CD4-positive, alpha-beta T cell treated with Interleukin-6 at 100 ng/mL for 8 hours (primary cell): ENCODE measurements around the gene ELFN1.

ENCODE experiments used
- DNase-seq: peaks from one replicate; pipeline ENCODE4 v3.0.0-alpha.2; 2020; ENCODE audit warnings: mixed read lengths, low spot score

Gene ELFN1

DNA sequence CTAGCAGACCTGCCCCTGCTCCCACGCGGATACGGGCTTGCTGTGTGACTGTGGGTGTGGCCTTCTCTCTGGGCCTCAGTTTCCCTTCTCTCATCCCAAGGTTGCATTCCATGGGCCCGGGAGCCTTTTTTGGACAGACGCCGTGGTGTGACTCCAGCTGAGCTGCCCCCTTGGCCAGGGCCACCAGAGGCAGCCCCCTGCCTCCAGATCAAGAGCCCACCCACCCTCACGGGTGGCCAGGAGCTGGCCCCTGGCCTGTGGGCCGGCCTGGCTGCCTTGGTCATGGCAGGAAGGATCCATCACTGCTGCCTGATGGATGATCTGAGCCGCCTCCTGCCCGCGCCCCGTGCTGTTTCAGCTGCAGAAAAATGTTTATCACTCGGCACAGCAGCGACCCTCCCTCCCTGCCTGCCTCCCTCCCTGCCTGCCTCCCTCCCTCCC is 27.8 kb upstream of the ELFN1 start:
- no peak for DNase-seq

DNA sequence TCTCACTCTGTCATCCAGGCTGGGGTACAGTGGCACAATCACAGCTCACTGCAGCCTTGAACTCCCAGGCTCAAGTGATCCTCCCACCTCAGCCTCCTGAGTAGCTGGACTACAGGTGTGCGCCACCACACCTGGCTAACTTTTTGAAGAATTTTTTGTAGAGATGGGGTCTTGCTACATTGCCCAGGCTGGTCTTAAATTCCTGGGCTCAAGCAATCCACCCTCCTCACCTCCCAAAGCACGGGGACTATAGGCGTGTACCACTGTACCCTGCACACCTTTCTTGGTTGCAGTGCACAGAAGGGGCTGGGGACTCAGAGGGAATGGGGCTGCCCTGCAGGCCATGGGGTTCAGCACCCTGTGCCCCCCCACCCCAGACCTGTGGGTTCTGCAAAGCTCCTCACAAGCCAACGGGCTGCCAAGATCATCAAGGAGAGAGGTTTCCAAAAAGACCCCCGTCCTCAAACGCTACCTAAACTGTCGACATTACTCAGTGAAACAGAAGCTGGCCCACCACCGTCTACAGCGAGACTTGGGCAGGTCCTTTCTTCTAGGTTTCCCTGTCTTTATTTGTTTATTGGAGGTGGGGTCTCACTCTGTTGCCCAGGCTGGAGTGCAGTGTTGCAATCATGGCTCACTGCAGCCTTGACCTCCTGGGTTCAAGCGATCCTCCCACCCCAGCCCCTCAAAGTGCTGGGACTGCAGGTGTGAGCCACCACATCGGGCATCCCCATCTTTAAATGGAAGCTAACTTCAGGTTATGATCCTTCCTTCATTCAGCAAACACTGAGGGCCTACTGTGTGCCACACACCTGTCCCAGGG is 26.6 kb upstream of the ELFN1 start:
- no peak for DNase-seq

DNA sequence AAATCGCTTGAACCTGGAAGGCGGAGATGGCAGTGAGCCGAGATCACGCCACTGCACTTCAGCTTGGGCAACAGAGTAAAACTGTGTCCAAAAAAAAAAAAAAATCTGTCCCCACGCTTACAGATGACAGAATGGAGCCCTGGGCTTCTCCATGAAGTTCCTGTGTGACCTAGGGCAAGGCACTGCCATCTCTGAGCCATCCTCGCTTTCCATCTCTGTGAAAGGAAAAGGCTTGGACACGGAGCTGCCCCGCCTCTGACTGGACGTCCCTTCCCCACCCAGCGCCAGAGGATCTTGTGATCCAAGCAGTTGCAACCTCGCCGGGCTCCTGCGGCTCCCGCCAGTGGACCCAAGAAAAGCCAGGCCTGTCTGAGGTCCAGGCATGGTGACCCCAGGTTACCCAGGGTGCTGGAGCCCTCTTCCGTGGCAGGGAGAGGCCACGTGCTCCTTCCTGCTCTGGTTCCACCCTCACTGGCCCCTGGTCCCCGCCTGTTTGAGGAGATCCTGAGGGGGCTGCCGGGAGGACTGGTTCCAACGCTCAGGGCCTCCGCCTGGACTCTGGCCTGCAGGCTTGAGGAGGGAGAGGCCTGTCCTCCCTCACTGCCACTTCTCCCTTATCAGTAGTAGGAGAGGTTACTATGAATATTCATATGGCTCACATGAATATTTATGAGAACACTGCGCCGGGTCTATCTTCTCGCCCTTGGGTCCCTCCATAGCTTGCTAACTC is 25.6 kb upstream of the ELFN1 start:
- no peak for DNase-seq

DNA sequence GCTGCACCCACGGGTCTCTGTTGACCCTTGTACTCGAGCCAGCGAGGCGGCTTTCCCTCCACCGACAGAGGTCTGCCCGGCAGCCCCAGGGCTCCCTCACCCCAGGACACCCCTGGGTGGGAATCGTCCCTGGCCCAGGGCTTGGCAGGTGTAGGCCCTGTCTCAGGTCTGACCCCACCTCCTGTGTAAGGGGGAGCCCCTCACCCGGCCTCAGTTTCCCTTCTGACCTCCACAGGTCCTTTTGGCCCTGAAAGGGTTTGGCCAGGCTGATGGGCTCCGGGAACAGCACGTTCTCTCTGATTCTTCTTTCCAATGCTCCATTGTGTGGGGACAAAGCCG is 25.0 kb upstream of the ELFN1 start:
- DNase-seq, result no peak

DNA sequence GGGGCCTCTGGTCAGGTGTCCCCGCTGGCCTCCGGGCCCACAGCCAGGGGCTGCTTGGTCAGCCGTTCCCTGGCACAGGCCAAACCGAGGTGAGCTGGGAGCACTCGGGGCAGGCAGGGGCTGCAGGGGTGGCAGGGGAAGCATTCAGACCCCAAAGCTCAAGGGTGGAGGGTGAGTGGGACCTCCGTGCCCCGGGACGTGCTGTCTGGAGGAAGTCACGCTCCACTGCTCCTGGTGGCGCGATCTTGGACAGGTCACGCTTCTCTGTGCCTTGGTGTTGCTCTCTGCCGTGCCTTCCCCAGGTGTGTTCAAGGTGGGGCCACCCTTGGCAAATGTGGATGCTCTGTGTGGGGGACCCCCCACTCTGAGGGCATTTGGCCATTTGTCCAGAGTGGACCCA is 24.6 kb upstream of the ELFN1 start:
- DNase-seq, result no peak

DNA sequence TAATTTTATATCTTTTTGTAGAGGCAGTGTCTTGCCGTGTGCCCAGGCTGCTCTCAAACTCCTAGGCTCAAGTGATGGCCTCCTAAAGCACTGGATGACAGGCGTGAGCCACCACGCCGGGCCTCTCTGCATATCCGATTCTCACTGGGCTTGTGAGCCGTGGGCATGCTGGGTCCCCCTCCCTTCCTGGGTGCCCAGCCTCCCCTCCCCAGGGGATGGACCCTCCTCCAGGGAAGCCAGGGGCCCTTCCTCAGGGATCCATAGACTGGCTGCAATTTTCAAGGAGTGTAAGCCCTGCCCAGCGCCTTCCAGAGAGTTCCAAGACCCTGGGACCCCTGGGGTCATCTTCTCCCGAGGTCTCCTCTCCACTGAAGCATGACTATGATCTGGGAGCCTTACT is 23.7 kb upstream of the ELFN1 start:
- DNase-seq, result no peak

DNA sequence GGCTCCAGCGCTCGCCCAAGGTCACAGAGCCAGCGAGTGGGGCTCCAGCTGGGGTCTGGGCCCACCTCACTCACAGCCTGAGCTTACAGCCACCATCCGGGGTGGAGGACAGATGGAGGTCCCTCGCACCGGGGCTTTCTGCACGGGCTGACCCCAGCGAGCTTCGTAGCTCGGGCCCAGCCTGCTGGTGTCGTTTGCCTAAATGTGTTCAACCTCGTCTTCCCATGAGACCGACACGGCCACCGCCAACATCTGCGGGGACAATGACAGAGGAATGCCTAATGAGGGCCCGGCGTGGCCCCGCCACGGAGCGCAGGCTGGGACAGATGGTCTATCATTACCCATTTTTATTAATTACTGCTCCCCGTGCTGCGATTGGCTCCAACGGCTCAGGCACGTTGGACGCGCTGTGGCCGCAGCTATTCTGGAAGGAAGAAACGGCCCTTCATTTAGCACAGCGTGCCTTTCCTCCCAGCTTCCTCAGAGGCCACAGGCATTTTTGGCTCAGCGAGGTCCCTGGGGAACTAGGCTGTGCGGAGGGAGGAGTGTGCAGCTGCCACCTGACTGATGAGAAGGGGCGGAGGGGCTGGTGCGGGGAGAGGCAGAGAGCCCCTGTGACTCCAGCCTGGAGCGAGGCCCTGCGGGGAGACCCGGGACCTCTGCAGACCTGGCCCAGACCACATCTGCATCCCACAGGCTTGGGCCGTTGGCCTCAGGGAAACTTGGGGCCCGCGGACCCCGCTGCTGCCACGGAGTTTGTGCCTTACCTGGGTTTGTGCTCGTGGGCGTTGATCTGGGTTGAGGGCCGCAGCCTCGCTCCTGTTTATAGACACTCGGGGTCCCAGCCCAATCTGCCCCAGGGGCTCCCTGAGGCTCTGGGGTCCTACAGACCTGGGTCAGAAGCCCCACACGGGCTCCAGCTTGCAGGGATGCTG is 22.9 kb upstream of the ELFN1 start:
- no peak for DNase-seq

DNA sequence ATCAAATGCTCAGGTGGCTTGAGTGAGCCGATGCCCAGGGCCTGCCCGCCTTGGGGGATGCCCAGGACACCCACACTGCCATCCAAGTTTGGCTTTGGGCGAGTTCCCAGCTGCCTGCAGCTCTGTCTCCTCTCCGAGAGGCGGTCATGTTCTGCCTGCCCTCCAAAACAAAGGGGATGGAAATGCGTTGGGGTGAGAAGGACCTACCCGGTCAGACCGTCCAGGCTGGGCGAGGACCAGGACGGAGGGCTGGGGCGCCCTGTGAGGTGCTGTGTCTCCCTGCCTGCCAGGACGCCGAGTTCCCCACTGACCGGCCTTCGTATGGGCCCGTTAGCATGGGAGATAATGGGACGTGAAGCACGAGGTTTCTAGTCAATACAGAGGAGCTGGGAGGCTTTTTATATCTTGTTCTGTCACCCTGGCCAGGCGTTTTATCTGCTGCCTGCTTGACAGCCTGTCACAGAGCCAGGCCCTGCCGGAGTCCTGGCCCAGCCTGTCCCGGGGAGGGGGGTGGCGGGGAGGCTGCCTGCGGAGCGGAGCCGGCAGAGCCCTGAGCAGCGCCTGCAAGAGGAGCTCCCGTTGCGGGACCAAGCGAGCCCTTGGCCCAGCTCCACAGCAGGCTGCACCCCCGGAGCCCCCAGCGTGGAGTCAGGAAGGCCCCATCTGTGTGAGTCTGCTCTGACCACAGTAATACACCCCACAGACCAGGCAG is 22.0 kb upstream of the ELFN1 start:
- DNase-seq, result no peak

DNA sequence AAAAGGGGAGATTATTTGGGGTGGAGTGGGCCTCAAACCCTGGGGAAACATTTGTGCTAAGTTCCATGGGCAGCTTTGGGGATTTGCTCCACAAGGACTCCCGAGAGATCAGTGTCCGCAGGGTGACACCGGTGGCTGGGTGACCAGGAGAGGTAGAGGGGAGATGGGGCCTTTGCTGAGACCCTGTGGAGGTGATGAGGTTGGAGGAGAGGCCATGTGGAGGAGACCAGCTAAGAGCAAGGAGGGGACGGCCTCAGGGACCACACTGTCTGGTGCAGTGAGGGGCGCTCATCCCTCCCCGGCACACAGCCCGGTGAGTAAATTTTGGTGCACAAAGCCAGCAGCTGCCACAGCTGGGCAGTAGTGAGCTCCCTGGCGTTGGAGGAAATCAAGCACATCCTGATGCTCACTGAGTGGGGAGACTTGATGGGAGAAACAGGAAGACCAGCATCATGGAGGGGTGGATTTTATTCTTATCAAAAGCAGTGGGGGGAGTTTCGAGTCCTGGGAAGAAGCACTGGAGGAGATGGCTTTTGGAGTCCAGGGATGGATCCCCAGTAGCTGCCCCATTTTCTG is 20.2 kb upstream of the ELFN1 start:
- DNase-seq, result no peak

DNA sequence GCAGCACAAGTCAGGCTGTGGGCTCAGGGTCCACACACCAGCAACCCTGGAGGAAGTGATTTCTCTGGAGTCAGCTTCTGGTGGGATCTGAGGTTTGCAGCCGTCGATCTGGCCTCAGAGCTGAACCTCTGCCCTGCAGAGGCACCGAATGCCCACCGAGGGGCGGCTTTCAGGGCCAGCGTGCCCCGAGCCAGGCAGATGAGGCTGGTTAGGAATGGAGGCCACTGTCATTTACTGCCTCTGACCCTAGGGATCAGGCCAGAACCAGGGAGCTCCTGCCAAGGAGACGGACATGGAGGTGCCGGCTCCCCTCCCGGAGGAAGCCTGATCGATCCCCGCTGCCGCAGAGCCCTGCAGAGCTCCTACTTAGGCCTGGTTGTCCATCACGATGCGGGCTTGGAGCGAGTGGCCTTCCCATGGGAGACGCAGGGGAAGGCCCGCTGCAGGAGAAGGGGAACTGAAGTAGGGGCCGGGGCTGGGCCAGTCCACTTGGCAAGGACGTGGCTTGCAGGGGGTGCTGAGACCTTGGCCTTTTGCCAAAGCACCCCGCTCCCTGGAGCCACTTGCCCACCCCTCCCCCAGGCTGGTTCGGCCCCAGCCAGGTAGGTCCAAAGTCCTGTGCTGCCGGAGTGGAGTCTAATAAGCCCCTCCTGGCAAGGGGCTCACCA is 19.6 kb upstream of the ELFN1 start:
- DNase-seq, result no peak

DNA sequence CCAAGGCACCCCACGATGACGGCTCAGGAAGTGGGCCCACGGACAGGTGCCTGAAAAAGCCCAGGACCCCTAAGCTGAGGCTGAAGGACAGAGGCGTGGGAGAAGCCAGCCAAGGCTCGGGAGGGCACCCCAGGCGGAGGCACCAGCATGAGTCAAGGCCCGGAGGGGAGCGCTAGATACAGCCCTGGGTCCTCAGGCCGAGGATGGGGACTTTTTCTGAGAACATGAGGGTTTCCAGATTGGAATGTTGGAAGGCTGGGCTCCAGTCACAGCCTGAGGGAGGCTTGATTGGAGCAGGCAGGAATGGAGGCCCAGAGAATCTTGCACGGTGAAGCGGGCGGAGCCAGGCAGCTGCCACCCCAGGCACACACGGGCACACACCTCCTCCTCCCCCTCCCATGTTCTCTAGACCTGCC is 19.0 kb upstream of the ELFN1 start:
- no peak for DNase-seq

DNA sequence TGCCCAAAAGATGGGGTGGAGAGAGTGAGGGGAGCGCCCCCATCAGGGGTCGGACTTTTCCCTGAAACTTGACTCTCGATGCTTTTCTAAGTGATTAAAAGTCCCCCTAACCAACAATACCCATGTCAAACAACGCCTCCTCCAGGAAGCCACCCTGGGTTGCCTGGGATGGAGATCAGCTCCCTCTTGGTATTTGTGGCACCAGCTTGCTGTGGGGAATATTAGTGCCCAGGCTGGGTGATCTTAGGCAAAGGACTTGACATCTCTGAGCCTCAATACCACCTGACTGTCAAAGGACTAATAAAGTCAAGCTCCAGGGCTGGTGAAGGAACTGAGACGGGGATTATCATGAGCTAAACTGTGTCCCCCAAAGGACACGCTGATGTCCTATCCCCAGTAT is 18.2 kb upstream of the ELFN1 start:
- DNase-seq, result no peak

DNA sequence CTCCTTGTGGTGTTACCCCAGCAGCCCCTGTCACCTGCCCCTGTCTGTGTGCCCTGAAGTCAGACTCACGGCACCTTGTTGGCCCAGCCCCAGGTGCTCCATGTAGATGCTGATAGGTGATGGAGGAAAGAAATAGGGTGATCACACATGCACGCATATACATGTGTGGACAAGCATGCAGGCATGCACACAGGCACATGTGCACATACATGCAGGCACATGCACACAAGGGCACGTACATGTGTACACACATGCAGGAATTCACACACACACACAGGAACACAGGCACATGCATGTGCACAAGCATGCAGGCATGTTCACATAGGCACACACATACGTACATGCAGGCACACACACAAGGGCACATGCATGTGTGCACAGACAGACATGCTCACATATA is 16.6 kb upstream of the ELFN1 start:
- no peak for DNase-seq

DNA sequence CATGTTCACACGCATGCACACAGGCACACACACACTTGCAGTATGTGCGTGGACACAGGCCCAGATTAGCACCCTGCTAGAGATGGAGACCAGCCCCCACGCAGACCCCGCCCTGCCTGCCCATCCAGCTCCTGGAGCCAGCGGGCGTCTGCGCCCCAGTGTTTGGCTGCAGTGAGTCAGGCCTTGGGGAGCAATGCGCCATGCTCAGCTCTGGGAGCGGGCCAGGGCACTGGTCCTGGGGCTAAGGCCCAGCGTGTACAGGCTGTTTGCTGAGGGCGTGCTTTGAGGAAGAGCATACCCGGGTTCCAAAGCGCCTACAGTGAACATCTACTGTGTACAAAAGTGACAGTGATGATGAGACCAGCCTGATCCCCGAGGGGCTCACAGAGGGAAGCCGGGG is 16.0 kb upstream of the ELFN1 start:
- DNase-seq, result no peak

DNA sequence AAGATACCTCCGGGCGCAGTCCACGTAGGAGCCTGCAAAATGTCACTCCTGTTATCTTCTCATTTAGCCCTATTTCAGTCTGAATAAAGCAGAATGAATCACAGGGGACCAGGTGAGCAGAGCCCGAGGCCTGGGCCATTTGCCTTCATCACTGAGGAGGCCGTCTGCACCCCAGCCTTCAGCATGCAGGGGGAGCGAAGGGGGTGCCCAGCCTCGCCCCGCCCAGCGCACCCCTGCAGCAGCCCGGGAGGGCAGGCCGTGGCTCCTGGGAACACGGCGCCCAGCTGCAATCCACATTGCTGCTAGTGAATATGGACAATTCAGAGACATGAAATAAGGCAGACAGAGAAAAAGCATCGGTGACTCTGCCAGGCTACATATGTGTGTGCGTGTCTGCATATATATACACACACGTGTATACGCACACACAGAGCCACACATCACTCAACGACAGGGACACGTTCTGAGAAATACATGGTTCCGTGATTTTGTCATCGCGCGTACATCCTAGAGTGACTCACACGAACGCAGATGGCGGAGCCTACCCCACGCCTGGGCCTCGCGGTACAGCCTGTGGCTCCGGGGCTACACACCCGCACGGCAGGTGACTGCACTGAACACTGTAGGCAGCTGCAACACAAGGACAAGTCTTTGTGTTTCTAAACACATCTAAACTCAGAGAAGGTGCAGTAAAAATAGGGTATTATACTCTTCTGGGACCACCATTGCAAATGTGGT is 15.2 kb upstream of the ELFN1 start:
- no peak for DNase-seq

DNA sequence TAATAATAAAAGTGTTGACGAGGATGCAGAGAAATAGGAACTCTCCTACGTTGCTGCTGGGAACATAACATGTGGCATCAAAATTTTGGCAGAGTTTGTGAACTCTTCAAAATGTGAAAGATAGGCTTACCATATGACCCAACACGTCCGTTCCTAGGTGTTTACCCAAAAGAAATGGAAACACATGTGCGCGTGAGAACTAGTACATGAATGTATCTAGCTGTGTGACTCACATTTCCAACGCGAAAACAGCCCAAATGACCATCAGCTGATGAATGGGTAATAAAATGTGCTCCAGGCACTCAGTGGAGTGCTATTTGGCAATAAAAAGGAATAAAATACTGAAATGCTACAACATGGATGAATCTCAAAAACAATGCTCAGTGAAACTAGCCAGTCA is 10.4 kb upstream of the ELFN1 start:
- DNase-seq, result no peak

DNA sequence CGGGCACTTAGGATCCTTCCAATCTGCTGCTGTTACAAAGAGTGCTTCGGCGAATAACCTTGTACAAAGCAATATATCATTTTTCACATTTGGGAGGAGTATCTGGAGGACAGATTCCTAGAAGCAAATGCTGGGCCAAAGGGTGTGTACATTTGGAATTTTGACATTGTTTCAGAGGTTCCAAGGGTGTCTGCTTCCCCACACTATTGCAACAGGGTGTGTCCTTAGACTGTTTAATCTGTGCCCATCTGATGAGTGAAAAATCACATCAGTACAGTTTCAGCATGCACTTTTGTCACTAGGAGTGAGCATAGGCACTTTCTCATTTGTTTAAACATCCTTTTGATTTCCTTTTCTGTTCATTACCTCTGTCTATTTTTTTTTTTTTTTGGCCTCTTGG is 8.6 kb upstream of the ELFN1 start:
- DNase-seq, result no peak

DNA sequence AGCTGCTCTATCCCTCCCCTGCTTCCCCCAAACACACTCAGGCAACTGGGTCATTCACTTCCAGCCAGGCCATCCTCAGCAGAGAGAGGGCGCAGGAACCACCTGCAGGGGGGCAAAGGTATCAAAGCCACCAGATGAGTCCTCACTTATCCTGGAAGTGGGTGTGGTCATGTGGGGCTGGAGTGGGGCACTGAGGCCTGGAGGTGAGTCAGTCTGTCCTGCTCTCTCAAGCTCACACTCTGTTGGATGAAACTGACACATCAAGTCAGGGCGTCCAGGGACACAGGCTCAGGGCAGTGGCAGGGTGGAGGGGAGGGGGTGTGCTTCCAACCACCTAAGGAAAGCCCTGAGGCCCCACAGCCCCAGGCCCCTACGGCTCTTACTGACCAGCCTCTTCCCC is 8.0 kb upstream of the ELFN1 start:
- DNase-seq, result no peak

DNA sequence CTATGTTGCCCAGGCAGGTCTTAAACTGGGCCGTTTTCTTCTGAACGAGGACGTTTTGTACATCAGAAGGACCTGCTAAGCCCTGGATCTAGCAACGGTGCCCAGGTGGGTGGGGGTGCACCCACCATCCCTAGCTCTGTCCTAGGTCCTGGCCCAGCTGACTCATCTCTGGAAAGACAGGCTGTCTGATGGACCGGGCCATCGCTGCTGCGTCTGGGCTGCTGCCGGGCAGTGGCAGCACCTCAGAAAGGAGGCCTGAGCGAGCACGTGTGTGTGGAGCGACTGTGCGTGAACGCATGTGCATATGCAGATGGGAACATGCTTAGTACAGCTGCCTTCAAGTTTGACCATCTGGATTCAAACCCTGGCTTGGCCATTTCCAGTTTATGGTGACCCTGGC is 7.3 kb upstream of the ELFN1 start:
- DNase-seq, result no peak

DNA sequence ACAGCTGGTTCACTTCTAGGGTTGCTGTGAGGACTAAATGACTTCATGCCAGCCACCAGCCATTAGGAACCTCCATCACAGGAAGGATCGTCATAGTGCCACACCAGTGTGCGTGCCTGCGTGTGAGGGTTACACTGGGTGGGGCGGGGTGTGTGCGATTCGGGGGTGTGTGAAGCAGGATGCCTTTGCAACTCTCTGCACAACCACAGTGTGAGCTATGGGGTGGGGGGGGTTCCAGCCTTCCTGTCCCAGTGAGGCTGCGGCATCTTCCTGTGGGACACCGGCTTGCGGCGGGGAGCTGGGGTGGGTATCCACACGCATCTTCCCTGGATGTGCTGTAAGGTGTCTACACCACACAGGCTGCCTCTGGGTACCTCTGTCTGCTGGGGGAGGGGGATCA is 6.9 kb upstream of the ELFN1 start:
- DNase-seq, result no peak
